Natural killer cell (primary cell): ENCODE measurements around the gene TTLL4. TPM values are rescaled to one million over a fixed set of nuclear protein-coding genes. Genes with fewer than 3 reads are reported as not detected.
A peak's percentile ranks its signal among the peaks of the same experiment; 100 is the strongest.

Experiments
- ATAC-seq, 3 donors: fragments of 150-1000 bp in 2 of 3; fragments of 200-7000 bp in 1 of 3; cut with Tn5 transposase; 1 replicate in 1 of 3; 2 replicates in 2 of 3; pipeline ENCODE4 v1.10.0; 2021; ENCODE audit warnings: mild to moderate bottlenecking in 2 of 3, moderate library complexity in 2 of 3
- DNase-seq, 2 donors: peaks; one replicate each; pipeline versions ENCODE4 v3.0.0 to v3.0.0-alpha.2; 2013 to 2021; ENCODE audit warnings: mixed read lengths in 1 of 2
- H3K27ac ChIP-seq: one replicate; pipeline ENCODE4 v1.5.1; 2013; ENCODE audit warnings: mild to moderate bottlenecking, low read length
- H3K27me3 ChIP-seq: one replicate; pipeline ENCODE4 v1.6.1; 2013; ENCODE audit warnings: low read length; ENCODE audit not compliant: control insufficient read depth, insufficient read depth
- H3K36me3 ChIP-seq: one replicate; pipeline ENCODE4 v1.6.1; 2013; ENCODE audit warnings: low read length; ENCODE audit not compliant: control insufficient read depth, insufficient read depth
- H3K4me1 ChIP-seq: one replicate; pipeline ENCODE4 v1.6.1; 2013; ENCODE audit warnings: low read length; ENCODE audit not compliant: control insufficient read depth, insufficient read depth
- H3K4me3 ChIP-seq: one replicate; pipeline ENCODE4 v1.5.1; 2013; ENCODE audit warnings: low read length
- H3K9me3 ChIP-seq: one replicate; pipeline ENCODE4 v1.6.1; 2013; ENCODE audit warnings: low read length; ENCODE audit not compliant: control insufficient read depth, insufficient read depth
- H3K27ac Mint-ChIP-seq, 2 donors: one replicate each; pipeline ENCODE4 v1.8.0; 2022; ENCODE audit warnings: mild to moderate bottlenecking in 2 of 2, mixed read lengths in 2 of 2, moderate library complexity in 1 of 2
- H3K27me3 Mint-ChIP-seq, 2 donors: one replicate each; pipeline ENCODE4 v1.8.0; 2022; ENCODE audit warnings: low read depth in 2 of 2, mixed read lengths in 2 of 2
- H3K36me3 Mint-ChIP-seq: one replicate; pipeline ENCODE4 v1.8.0; 2022; ENCODE audit warnings: mixed read lengths
- H3K4me1 Mint-ChIP-seq, 2 donors: one replicate each; pipeline ENCODE4 v1.8.0; 2022; ENCODE audit warnings: mixed read lengths in 2 of 2
- H3K4me3 Mint-ChIP-seq: one replicate; pipeline ENCODE4 v1.8.0; 2022; ENCODE audit warnings: mild to moderate bottlenecking, moderate library complexity, mixed read lengths
- H3K9me3 Mint-ChIP-seq, 2 donors: one replicate each; pipeline ENCODE4 v1.8.0; 2022; ENCODE audit warnings: mixed read lengths in 2 of 2
- WGBS: methylation state at CpG from one replicate; pipeline ENCODE4 v1.1.7; 2013; ENCODE audit warnings: missing lambda C conversion rate; ENCODE audit not compliant: insufficient coverage; 5-methylcytosine and 5-hydroxymethylcytosine counted together
- intact Hi-C: fragments of 100-400 bp; cut with micrococcal nuclease; formaldehyde crosslinking; loops from one replicate; pipeline ENCODE4 v1.14.2; 2022
- total RNA-seq, 4 donors: library from RNA; stranded (reverse); fragments of 120-200 nt in 1 of 4; gene quantifications; one replicate each; pipeline versions ENCODE4 v1.2.3 to v1.2.4, GENCODE V29; 2013 to 2022
- TF ChIP-seq, protein P1 (sequence below): fragments of 200-600 bp; IDR thresholded peaks from one replicate; pipeline ENCODE4 v1.8.0; 2022; ENCODE audit warnings: antibody characterized with exemption

TTLL4 gene, protein sequence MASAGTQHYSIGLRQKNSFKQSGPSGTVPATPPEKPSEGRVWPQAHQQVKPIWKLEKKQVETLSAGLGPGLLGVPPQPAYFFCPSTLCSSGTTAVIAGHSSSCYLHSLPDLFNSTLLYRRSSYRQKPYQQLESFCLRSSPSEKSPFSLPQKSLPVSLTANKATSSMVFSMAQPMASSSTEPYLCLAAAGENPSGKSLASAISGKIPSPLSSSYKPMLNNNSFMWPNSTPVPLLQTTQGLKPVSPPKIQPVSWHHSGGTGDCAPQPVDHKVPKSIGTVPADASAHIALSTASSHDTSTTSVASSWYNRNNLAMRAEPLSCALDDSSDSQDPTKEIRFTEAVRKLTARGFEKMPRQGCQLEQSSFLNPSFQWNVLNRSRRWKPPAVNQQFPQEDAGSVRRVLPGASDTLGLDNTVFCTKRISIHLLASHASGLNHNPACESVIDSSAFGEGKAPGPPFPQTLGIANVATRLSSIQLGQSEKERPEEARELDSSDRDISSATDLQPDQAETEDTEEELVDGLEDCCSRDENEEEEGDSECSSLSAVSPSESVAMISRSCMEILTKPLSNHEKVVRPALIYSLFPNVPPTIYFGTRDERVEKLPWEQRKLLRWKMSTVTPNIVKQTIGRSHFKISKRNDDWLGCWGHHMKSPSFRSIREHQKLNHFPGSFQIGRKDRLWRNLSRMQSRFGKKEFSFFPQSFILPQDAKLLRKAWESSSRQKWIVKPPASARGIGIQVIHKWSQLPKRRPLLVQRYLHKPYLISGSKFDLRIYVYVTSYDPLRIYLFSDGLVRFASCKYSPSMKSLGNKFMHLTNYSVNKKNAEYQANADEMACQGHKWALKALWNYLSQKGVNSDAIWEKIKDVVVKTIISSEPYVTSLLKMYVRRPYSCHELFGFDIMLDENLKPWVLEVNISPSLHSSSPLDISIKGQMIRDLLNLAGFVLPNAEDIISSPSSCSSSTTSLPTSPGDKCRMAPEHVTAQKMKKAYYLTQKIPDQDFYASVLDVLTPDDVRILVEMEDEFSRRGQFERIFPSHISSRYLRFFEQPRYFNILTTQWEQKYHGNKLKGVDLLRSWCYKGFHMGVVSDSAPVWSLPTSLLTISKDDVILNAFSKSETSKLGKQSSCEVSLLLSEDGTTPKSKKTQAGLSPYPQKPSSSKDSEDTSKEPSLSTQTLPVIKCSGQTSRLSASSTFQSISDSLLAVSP
- 10 to 100 TPM; 20.2 to 25.5 (median 22.8) TPM for total RNA-seq
- 12.4 TPM for total RNA-seq (2013)

- intact Hi-C loops = loop anchor here (1.0 to 5.0 kb wide), 5 partner anchors 39 to 441 kb away; partner anchors contain the start of genes AAMP, BCS1L, PNKD and RNF25
- H3K4me1 ChIP-seq = peaks cover 10% of the 10 kb centered on the region
- Mint-ChIP-seq H3K9me3 (no peaks in the 10 kb centered on the region), H3K36me3 (no peaks in the 10 kb centered on the region), H3K27me3 (no peaks in the 10 kb centered on the region), H3K4me3 (peak within 1 kb of the TSS; percentile 99), H3K27ac (peak within 1 kb of the TSS; percentile 94 to 97), H3K4me1 (peaks cover 12 to 27% of the 10 kb centered on the region in 2 donors)
- H3K4me3 ChIP-seq = peak within 1 kb of the TSS; percentile 76
- WGBS = under 1% methylated on average over 74 of the region's 74 CpGs
- H3K36me3 ChIP-seq = peaks cover 2% of the 10 kb centered on the region
- ATAC-seq = peak; percentile 98 to 100 (median 98)
- TF ChIP-seq, protein P1, sequence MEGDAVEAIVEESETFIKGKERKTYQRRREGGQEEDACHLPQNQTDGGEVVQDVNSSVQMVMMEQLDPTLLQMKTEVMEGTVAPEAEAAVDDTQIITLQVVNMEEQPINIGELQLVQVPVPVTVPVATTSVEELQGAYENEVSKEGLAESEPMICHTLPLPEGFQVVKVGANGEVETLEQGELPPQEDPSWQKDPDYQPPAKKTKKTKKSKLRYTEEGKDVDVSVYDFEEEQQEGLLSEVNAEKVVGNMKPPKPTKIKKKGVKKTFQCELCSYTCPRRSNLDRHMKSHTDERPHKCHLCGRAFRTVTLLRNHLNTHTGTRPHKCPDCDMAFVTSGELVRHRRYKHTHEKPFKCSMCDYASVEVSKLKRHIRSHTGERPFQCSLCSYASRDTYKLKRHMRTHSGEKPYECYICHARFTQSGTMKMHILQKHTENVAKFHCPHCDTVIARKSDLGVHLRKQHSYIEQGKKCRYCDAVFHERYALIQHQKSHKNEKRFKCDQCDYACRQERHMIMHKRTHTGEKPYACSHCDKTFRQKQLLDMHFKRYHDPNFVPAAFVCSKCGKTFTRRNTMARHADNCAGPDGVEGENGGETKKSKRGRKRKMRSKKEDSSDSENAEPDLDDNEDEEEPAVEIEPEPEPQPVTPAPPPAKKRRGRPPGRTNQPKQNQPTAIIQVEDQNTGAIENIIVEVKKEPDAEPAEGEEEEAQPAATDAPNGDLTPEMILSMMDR = peak; percentile 89
- H3K27me3 ChIP-seq = no peaks in the 10 kb centered on the region
- H3K9me3 ChIP-seq = no peaks in the 10 kb centered on the region
- peak; percentile 98 to 99 for DNase-seq
- H3K27ac ChIP-seq = peak within 1 kb of the TSS; percentile 78
Observed at GRCh38 chr2:218710687-218711549, at the start of gene TTLL4. TTLL4 (plus strand) TSS chr2:218710835; CDS start chr2:218737677, 26,842 bp downstream.

GRCh38 chr2:218662377-218662776 is 48.3 kb upstream of the TTLL4 start:
- H3K27ac Mint-ChIP-seq = peak overlapping the region in 1 of 2 donors; percentile 8
- Histone ChIP-seq H3K36me3 (peaks cover 46% of the 10 kb centered on the region), H3K27ac (no peak overlapping the region), H3K4me3 (no peak overlapping the region), H3K9me3 (no peaks in the 10 kb centered on the region), H3K27me3 (no peaks in the 10 kb centered on the region), H3K4me1 (peaks cover 17% of the 10 kb centered on the region)
- ATAC-seq (no peak), DNase-seq (no peak)
- intact Hi-C loops = no loop called here
- no peak overlapping the region for H3K4me3 Mint-ChIP-seq
- no peaks in the 10 kb centered on the region for H3K9me3 Mint-ChIP-seq
- no peaks in the 10 kb centered on the region for H3K36me3 Mint-ChIP-seq
- peaks cover 27 to 32% of the 10 kb centered on the region in 2 donors for H3K4me1 Mint-ChIP-seq
- TF ChIP-seq, protein P1 = no peak
- WGBS = 95% methylated on average over 7 of the region's 7 CpGs
- H3K27me3 Mint-ChIP-seq = no peaks in the 10 kb centered on the region

DNA sequence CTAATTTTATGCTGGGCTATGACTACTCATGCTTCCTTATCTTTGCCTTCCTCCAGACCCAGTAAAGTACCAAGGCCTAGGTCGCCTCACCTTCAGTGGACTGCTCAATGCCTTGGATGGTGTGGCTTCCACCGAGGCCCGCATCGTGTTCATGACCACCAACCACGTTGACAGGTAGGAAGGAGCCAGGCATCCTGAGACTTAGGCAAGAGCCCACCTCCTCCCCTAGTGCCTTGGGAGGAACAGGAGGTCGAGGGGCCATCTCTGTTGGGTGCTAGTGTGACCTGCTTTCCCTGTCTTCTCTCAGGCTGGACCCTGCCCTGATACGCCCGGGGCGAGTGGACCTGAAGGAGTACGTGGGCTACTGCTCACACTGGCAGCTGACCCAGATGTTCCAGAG is 47.8 kb upstream of the TTLL4 start:
- TF ChIP-seq, protein P1 = no peak
- Mint-ChIP-seq H3K27ac (peak overlapping the region in 1 of 2 donors; percentile 8), H3K9me3 (no peaks in the 10 kb centered on the region), H3K4me1 (peaks cover 24 to 27% of the 10 kb centered on the region in 2 donors), H3K4me3 (no peak overlapping the region), H3K27me3 (no peaks in the 10 kb centered on the region), H3K36me3 (no peaks in the 10 kb centered on the region)
- H3K4me1 ChIP-seq = peaks cover 17% of the 10 kb centered on the region
- 95% methylated on average over 10 of the region's 10 CpGs for WGBS
- peaks cover 50% of the 10 kb centered on the region for H3K36me3 ChIP-seq
- intact Hi-C loops = no loop called here
- H3K27ac ChIP-seq = no peak overlapping the region
- H3K4me3 ChIP-seq = no peak overlapping the region
- no peak for ATAC-seq
- H3K9me3 ChIP-seq = no peaks in the 10 kb centered on the region
- no peaks in the 10 kb centered on the region for H3K27me3 ChIP-seq
- DNase-seq = no peak
